HG02973 (cell line): Measurements from ENCODE around the gene VKORC1L1.
"Not testable (repeated sequence)": the region's sequence is repeated elsewhere in the genome, so short reads cannot be mapped to it uniquely, and the experiment has no call there.

Experiments
- ATAC-seq: cut with Tn5 transposase; IDR thresholded peaks from one replicate; pipeline ENCODE4 v1.9.1; 2021; ENCODE audit warnings: moderate library complexity; ENCODE audit not compliant: unreplicated experiment

Gene VKORC1L1

GRCh38 chr7:65872776-65873581 lies at the start of gene VKORC1L1:
Gene VKORC1L1 (plus strand): TSS chr7:65873074. CDS start chr7:65873372, 298 bp downstream.
- peak; percentile 83 for ATAC-seq

GRCh38 chr7:65827366-65827765 lies 45.5 kb upstream of the VKORC1L1 start:
- no peak for ATAC-seq

- no peak for ATAC-seq
Measured at GRCh38 chr7:65832281-65832680, 40.6 kb upstream of the VKORC1L1 start.

- not testable (repeated sequence) for ATAC-seq
Measured at GRCh38 chr7:65836684-65837083, 36.2 kb upstream of the VKORC1L1 start.

GRCh38 chr7:65837541-65837956 lies 35.3 kb upstream of the VKORC1L1 start:
- not testable (repeated sequence) for ATAC-seq

- no peak for ATAC-seq
Measured at GRCh38 chr7:65839846-65840245, 33.0 kb upstream of the VKORC1L1 start.

GRCh38 chr7:65840446-65840845 lies 32.4 kb upstream of the VKORC1L1 start:
- ATAC-seq: no peak

- ATAC-seq: not testable (repeated sequence)
Measured at GRCh38 chr7:65843616-65844015, 29.3 kb upstream of the VKORC1L1 start.

GRCh38 chr7:65846008-65846570 lies 26.8 kb upstream of the VKORC1L1 start:
- ATAC-seq: no peak

- not testable (repeated sequence) for ATAC-seq
Measured at GRCh38 chr7:65853426-65853825, 19.4 kb upstream of the VKORC1L1 start.

- ATAC-seq: not testable (repeated sequence)
Measured at GRCh38 chr7:65853892-65854291, 19.0 kb upstream of the VKORC1L1 start.

- ATAC-seq: not testable (repeated sequence)
Measured at GRCh38 chr7:65857321-65857894, 15.5 kb upstream of the VKORC1L1 start.

- ATAC-seq: not testable (repeated sequence)
Measured at GRCh38 chr7:65858660-65859059, 14.2 kb upstream of the VKORC1L1 start.

- ATAC-seq: not testable (repeated sequence)
Measured at GRCh38 chr7:65866244-65866643, 6.6 kb upstream of the VKORC1L1 start.

- not testable (repeated sequence) for ATAC-seq
Measured at GRCh38 chr7:65867681-65868080, 5.2 kb upstream of the VKORC1L1 start.

- ATAC-seq: not testable (repeated sequence)
Measured at GRCh38 chr7:65869312-65869711, 3.6 kb upstream of the VKORC1L1 start.

- ATAC-seq: not testable (repeated sequence)
Measured at GRCh38 chr7:65871451-65871850, 1.4 kb upstream of the VKORC1L1 start.

- peak; percentile 33 for ATAC-seq
Measured at GRCh38 chr7:65873582-65874193, 814 bp downstream of the VKORC1L1 start.

GRCh38 chr7:65875715-65876114 lies 2.8 kb downstream of the VKORC1L1 start:
- ATAC-seq: not testable (repeated sequence)

GRCh38 chr7:65879292-65880153 lies 6.6 kb downstream of the VKORC1L1 start:
- not testable (repeated sequence) for ATAC-seq
